Measurements from ENCODE around the gene ST6GALNAC5.

DNA sequence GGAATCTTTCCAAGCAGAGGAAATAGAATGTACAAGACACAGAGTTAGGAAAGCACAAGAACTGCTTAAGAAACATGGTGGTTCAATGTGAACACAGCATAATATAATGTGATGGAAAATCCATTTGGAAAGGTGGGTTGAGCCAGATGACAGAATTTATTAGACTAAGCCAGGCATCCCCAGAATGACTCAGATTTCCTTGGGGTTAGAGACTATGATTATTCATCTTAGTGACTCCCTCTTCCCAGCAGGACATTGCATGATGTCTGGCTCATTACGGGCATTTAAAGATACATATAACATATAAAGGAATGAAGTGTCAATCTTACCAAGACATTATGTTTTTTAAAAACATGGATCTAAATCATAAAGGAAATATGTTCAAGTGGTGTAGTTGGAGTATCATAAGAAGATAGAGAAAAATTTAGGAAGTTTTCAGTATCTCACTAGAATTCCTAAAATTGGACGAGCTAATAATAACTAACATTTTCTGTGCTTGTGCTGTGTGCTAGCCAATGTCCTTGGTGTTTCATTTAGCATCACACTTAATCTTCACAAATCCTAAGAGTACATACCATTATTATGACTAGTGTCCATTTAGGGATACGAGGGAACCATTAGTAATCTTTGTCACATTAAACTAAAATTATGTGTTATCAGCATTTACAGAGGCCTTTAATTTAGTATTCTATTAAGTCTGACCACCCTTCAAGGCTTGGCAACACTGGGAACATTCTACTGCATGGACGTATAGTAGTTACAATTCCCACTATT is 41.0 kb upstream of the ST6GALNAC5 start:
- TF ChIP-seq, protein P1, sequence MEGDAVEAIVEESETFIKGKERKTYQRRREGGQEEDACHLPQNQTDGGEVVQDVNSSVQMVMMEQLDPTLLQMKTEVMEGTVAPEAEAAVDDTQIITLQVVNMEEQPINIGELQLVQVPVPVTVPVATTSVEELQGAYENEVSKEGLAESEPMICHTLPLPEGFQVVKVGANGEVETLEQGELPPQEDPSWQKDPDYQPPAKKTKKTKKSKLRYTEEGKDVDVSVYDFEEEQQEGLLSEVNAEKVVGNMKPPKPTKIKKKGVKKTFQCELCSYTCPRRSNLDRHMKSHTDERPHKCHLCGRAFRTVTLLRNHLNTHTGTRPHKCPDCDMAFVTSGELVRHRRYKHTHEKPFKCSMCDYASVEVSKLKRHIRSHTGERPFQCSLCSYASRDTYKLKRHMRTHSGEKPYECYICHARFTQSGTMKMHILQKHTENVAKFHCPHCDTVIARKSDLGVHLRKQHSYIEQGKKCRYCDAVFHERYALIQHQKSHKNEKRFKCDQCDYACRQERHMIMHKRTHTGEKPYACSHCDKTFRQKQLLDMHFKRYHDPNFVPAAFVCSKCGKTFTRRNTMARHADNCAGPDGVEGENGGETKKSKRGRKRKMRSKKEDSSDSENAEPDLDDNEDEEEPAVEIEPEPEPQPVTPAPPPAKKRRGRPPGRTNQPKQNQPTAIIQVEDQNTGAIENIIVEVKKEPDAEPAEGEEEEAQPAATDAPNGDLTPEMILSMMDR (IDR thresholded peaks at IDR 0.05; ENCODE audit: low read length) = no peak
- no peak for TF ChIP-seq EZH2 (optimal IDR thresholded peaks at IDR 0.05; ENCODE audit: low read depth, low read length)
- no peak for TF ChIP-seq EZH2phosphoT487 (IDR thresholded peaks at IDR 0.05; ENCODE audit: low read length)

Measured in MM.1S (cell line).